A172 (cell line): ENCODE results near the gene NMNAT2. TPM values are rescaled to one million over a fixed set of nuclear protein-coding genes. Genes with fewer than 3 reads are reported as not detected.

ENCODE experiments used
- DNase-seq: peaks from one replicate; pipeline ENCODE4 v3.0.0-alpha.2; 2015; ENCODE audit warnings: low spot score
- total RNA-seq: library from RNA; depleted of rRNA; stranded (reverse); fragments of >200 nt; shearing (Covaris generic); gene quantifications from 2 replicates; pipeline ENCODE4 v1.2.3, GENCODE V29; 2014

The NMNAT2 gene
- total RNA-seq, 1 experiment from 2014 or later = 3.1 TPM

- no peak for DNase-seq
These were observed 181.1 kb downstream of the NMNAT2 start for GRCh38 chr1:183237046-183237445.

- no peak for DNase-seq
These were observed 181.9 kb downstream of the NMNAT2 start for GRCh38 chr1:183236158-183236725.

- DNase-seq = no peak
These were observed 182.7 kb downstream of the NMNAT2 start for GRCh38 chr1:183235503-183235902.

DNA sequence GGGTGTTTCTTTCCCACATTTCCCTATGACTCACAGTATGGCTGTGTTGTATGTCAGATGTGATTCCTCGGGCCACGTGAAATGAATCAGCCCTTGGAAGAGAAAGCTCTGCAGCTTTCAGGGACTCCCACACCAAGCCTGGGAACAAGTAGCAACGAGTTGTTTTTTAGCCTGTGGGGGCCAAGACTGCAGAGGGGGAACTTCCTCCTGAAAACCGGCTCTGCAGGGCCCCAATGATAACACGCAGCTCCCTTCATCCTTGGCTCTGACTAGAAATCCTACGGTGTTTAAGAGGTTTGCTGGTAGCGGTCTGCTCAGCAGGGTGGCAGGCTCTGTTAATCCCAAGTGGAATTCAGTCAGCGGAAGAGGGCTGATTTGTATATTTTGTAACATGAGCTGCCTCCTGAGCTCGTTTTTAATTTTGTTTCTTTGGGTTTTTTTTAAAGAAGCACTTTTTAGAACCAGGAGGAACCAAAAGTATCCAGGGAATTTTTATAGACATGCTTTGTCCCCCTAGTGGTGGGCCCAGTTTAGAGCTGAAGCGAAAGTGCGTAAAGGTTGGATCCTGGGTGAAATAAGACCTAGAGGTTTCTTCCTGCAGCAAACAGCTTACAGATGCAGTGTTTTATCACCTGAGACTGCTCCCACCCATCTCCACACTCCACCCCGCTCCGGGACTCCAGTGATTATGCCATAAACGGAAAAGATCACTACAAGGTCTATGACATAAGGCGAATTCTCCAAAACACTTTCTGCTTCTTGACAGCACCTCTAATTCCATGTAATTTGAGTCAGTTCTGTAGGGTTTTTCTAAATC is 183.3 kb downstream of the NMNAT2 start:
- DNase-seq = peak; percentile 99

DNA sequence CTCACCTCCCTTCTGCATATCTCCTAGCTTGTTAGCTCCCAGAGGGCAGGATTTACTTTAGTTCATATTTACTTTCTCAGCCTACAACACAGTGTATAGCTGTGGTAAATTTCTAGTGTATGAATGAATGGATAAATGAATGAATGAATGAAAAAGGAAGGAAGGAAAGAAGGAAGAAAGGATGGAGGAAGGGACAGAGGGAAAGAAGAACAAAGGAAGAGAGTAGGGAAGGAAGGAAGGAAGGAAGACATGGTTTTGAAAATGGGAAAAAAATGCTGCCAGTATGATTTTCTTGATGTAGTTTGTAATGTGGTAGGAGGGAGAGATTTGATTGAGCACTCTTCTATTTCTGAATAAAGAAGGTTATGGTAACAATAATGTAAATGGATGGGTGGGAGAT is 185.1 kb downstream of the NMNAT2 start:
- no peak for DNase-seq

DNA sequence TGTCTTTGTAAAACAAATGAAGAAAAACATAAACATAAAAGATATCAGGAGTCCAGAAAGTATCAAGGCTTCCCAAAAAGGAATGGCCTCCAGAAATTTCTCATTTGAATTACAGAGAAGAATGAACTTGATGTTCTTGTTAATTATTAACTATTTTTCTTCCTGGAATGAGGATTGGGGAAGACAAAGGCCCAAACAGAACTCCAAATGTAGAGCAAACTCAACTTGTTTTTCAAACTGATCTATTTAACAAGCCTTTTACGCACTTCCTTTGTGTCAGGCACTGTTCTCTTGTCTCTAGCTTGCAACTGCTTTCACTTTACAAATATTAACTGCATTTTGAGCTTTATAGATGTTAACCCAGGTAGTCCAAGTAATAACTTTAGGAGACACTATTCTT is 186.6 kb downstream of the NMNAT2 start:
- DNase-seq = no peak

DNA sequence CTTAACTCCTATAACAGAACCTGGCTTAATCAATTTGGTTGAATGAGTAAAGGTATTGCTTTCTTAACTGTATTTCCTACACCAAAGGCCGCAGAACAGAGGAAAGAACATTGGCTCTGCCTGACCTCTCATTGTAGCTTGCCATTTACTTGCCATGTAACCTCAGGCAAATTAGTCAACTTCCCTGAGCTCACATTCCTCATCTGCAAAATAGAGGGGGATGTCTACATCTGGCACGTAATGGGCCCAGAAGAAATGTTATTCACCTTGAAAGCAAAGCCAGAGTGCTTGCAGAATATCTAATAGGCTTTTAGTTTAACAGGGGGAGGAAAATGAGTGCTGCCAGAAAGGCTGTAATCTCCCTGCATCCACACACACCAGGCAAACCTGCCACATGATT is 187.8 kb downstream of the NMNAT2 start:
- no peak for DNase-seq

GRCh38 chr1:183228347-183229220 is 189.6 kb downstream of the NMNAT2 start:
- no peak for DNase-seq

- DNase-seq = peak; percentile 64
These were observed 190.5 kb downstream of the NMNAT2 start for GRCh38 chr1:183227422-183228346.

DNA sequence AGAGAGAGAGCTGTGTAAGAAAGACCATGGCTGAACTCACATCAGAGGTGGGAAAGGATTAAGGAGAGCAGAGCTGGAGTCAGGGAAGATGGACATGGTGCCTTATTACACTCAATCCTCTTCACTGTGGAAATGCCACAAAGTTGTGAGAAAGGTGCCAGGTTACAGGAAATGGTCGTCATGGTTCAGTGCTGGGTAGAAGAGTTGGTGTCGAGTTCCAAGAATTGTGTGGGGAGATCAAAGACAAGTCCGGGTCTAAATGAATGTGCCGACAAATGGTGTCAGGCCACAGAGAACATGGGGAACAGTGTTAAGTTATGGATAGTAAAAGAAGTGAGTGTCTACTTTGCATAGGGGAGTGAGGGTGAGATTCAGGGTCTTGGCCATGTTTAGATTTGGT is 191.2 kb downstream of the NMNAT2 start:
- DNase-seq = no peak

DNA sequence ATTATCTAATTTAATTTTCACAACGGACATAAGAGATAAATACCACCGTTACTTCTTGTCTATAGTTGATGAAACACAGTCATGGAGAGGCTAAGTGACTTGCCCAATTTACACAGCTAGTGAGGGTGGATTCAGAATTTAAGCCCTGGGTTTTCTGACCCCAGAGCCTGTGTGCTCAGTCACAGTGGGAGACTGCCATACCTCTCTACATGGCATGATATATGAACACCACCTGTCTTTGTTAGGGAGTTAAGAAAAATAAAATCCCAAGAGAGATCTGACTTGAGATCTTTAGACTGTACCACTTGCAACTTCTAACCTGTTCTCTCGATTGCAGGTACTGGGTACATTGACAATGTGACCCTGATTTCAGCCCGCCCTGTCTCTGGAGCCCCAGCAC is 191.8 kb downstream of the NMNAT2 start:
- no peak for DNase-seq

- no peak for DNase-seq
These were observed 194.7 kb downstream of the NMNAT2 start for GRCh38 chr1:183223467-183223866.

GRCh38 chr1:183222909-183223308 is 195.3 kb downstream of the NMNAT2 start:
- no peak for DNase-seq

- DNase-seq = no peak
These were observed 198.6 kb downstream of the NMNAT2 start for GRCh38 chr1:183219616-183220009.

GRCh38 chr1:183218971-183219615 is 199.1 kb downstream of the NMNAT2 start:
- DNase-seq = no peak

DNA sequence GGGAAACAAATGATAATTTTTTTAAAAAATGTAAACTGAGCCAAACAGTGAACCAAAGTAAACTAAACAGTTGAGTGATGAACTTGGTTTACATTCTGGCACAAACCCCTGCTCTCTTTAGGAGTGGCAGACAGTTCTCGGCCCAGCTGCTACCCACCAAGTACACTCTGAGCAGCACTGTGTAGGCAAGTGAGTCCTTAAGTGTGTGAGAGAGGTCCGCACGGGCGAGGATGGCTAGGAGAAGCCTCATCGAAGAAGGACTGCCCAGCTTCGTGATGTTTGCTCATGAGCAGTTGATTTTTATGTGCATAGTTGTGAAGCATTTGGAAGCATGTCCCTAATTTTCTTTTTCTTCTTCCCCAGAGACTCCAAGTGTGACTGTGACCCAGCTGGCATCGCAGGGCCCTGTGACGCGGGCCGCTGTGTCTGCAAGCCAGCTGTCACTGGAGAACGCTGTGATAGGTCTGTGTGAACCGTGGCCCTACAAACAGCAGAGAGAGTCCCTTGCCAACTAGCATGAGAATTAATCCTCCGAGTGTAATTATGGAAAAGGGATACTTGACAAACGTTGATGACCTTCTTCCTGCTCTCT is 200.1 kb downstream of the NMNAT2 start:
- DNase-seq = no peak

DNA sequence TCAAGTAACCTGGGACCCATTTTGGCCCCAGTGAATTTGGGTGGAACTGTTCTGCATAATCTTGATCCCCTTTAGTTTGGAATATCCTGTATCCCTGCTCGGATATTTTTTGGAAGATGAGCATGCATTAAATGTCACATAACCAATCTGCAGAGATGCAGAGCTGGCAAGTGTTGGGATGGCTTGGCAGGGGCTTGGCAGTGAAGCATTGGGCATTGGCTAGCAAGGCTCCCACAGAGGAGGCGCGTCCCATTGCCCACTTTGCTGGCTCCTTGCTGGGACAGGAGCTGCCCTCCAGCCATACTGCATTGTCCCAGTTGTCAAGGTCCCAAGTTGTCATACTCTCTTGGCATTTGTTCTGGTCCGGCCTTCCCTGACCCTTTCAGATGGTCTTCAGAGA is 202.2 kb downstream of the NMNAT2 start:
- no peak for DNase-seq

DNA sequence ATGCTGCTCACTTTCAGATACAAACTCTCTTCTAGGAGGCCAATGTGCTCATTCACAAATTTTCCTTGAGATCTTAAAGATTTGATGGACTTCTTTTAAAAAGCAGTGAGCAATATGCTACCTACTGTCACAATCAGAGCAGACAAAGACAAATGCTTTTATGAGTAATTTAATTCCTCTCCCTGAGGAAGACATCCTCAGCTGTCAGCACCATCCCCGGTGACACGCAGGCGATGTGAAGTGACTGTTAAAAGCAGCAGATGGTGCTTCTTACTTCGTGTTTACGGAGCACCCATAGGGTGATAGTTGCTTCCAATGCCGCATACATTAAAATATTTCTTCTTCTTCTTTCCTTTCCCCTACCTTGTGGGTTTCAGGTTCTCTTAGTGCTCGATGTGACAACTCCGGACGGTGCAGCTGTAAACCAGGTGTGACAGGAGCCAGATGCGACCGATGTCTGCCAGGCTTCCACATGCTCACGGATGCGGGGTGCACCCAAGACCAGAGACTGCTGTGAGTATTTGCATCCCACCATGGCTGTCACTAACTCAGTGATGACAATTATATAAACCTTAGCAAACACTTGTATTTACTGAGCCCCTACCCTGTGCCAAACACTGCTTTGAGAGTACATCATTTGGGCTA is 203.0 kb downstream of the NMNAT2 start:
- no peak for DNase-seq

DNA sequence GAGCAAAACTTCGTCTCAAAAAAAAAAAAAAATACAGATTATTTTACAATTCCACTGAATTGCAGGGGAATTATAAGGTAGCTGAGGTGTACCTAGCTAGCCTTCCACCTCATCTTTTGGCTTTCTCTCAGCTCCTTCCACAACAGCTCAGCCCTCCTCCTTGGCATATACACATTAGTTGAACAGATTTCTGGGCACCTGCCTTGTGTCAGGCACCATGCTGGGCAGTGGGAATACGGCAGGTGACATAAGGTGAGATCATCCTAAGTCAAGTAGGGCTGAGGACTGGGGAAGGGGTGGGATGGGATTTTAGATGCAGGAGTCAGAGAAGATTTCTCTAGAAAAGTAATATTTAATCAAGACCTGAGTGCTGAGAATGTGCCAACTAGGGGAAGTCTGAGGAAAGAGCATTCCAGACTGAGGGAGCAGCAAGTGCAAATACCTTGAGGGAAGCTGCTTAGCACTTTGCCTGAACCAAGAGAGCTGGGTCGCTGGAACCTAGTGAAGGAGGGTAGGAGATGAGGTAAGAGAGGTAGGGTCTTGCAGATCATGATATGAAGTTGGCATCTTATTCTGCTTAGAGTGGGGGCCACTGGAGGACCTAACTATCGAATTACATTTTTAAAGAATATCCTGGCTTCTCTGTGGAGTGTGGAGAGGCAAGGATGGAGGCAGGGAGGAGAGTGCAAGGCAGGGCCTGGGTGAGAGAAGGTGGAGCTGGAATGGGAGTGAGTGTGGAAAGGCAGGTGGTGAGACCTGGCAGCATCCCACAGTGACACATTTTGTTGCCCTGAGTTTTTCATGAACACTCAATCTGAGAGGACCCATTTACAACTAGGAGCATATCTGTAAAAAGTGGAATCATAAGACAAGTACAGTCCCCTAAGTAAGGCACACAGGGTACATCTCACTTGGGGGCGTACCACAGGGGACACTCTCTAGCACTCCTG is 203.9 kb downstream of the NMNAT2 start:
- DNase-seq = no peak
